Activated naive CD4-positive, alpha-beta T cell treated with Interleukin-2 at 50 U/mL for 16 hours (primary cell): ENCODE data around the gene AGBL4.
"Not testable (repeated sequence)": the region's sequence is repeated elsewhere in the genome, so short reads cannot be mapped to it uniquely, and the experiment has no call there.

Source experiments
- DNase-seq: peaks from one replicate; pipeline ENCODE4 v3.0.0-alpha.2; 2020

Gene AGBL4

DNA sequence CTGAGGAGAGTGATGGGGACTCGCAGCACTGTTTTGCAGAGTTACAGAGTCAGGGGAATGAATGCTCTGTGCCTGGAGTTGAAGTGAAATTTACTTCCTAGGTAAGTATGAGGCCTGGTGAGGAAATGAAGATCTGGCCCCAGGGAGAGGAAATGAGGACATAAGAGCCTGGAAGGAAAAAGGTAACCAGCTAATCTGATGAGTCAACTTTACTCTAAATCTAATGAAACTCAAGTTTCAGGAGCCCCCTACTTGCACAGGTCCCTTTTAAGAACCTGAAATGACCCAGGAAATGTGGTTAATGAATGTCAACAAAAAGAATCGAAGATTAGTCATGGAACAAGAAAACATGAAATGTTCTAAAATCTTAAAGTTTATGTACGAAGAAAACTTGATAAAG lies 599.0 kb downstream of the AGBL4 start:
- DNase-seq: no peak

DNA sequence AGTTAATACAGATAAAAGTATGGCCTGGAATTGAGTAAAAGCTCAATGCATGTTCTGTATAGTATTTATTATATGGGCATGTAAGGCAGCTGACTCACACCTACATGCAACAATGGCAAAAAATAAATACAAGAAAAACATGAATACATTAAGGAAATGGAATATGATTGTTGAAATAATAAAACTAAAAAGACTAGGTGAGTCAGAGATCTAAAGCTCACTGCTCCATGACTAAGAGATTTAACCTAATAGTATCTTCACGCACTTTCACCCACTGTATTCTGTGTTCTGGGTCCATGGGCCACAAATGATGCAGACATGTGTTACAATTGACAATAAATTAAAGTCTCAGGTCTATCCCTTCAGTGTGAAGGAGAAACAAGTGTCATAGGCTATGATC lies 607.0 kb downstream of the AGBL4 start:
- DNase-seq: no peak

DNA sequence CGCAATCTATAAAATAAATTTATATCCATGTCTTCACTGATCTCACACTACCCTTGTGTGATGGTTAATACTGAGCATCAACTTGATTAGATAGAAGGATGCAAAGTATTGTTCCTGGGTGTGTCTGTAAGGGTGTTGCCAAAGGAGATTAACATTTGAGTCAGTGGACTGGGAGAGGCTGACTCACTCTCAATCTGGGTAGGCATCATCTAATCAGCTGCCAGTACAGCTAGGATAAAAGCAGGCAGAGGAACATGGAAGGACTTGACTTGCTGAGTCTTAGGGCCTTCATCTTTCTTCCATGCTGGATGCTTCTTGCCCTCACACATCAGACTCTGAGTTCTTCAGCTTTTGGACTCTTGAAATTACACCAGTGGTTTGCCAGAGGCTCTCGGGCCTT lies 615.4 kb downstream of the AGBL4 start:
- no peak for DNase-seq

DNA sequence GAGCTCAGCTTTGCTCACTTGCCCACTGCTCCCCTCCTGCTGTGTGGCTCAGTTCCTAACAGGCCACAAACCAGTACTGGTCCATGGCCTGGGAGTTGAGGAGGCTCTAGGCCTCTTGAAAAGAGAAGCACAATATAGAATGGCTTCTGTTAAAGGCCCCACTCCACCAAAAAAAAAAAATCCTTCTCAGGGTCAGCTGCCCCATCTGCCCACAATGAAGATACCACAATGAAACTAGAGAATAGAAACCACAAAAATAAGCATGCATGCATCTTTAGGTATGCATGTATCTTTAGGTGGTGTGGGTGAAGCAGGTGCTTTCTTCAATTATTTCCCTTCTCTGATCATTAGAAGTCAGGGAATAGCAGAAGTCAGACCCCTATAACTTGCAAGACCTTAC lies 626.7 kb downstream of the AGBL4 start:
- DNase-seq: no peak

DNA sequence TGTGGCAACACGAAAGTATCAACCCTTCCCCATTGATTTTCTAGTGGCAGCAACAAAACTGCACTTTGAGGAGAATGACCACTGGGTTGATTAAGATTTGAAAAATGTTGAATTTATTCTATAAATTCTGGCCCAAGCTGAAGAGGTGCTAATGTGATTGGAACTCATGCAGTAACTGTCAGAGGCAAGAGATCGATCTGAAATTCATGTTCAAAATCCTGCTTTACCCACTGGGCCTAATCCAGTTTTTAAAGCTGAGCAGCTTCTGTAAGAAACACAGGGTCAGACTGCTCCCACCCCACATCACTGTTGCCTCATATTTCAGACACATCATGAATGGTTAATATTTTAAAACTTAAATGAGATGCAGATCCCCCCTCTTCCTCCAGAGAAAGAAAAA lies 629.6 kb downstream of the AGBL4 start:
- DNase-seq: no peak

DNA sequence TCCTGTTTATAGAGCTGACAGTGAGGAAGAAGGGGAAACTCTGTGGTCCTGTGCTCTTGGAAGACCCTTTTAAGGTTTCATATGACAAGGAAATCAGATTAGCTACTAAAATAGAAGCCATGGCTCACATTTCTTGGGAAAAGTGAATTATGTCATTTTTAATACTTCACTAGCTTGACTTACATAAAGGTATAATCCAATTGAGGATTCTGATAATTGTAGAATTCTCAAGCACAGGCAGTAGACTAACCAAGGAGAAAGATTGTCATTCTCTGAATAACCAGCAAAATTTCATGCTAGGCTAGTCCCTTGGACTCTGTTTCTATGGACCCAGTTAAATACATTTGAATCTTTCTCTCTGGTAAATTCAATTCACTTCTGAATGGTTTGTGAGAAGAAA lies 634.1 kb downstream of the AGBL4 start:
- no peak for DNase-seq

DNA sequence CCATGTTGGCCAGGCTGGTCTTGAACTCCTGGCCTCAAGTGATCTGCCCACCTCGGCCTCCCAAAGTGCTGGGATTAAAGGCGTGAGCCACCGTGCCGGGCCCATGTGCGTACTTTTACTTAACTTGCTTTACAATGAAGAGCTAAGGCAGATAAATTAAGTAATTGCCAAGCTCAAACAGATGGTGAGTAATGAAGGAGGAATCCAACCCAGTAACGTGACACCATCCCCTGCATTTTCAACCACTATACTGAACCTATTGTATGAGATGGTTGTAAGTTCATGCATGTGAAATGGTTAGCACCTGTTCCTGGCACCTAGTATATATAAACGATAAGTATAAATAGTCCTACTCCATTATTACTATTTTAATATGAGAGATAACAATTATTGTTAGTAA lies 659.1 kb downstream of the AGBL4 start:
- no peak for DNase-seq

DNA sequence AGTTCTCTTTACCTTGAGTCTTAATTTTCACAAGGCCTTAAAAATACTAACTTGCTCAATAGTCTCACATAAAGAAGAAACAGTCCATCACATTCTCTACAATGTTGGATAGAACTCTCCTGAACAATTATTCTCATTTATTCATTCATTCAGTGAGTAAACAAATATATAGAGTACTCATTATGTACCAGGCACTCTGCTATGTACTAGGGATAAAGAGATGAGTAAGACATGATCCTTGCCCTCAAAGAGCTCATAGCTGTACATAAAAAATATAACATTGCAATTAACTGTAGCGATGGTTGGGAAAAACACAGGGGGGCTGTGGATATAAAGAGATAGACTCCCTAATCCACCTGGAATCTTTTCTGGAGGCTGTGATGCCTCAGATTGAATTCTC lies 660.1 kb downstream of the AGBL4 start:
- DNase-seq: no peak

DNA sequence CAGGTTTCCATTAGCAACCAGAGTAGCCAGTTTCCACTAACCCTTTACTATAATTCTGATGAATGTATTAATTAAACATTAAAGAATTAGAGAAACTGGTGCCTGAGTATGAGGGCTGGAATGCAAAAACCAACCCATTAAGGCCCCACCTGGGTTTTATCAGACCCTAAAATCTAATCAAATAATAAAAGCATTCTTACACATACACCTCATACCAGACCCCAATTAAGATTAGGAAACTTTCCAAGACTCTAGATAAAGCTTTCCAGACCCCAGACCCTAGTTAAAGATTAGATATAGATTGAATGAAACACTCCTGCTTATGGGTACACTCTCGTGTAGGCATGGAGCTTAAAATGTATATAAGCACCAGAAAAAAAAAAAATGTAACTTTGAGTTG lies 665.7 kb downstream of the AGBL4 start:
- DNase-seq: no peak

DNA sequence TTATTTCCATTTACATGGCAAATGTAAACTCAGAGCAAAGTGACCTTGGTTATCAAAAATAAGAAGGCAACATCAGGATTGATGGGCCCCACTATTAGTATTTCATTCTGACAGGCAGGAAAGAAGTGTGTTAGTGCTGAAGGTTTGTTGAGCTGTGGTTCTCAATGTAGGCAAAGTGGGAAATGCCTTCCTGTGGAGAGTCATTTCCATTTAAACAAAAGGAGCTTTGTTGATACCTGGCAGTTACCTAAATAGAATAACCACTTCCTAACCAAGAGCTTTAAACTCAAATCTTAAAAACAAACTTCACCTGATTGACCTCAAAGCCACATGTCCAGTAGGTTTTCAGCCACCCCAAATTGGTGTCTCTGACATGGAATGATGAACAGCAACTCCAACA lies 667.2 kb downstream of the AGBL4 start:
- no peak for DNase-seq

DNA sequence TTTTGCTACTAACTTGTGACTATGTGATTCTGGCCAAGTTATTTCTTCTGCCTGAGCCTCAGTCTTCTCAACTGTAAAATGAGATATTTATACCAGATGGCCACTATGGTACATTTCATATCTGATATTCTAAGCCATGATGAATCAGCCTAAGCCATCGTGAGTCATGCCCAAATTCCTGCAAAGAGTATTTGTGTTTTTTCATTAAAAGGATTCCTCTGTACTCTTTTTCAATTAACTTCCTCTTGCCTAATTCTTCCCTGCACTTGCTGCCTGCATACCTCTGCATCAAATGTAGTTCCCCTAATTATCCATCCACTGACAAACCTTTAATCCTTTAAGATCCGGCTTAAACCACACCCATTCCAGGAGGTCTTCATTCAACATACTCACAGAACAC lies 672.0 kb downstream of the AGBL4 start:
- no peak for DNase-seq

DNA sequence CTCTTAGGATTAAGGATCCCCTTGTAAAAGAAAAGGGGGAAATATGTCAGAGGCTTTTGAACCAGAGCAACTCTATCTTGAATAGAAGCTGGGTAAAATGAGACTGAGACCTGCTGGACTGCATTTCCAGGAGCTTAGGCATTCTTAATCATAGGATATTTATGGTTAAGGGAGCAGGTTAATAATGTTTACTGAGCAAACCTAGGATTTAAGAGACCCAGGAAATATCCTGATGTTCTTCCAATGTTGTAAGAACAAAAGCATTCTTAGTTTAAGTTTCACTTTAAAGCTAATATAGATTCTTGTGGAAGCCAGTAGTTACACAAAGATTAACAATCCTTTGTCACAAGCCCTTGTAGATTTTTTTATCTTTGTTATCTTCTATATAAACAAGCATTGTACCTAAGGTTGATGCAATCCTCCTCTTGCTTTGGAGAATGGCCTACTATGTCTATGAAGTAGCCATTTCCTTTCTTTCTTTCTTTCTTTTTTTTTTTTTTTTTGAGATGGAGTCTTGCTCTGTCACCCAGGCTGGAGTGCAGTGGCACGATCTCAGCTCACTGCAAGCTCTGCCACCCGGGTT lies 676.9 kb downstream of the AGBL4 start:
- no peak for DNase-seq

DNA sequence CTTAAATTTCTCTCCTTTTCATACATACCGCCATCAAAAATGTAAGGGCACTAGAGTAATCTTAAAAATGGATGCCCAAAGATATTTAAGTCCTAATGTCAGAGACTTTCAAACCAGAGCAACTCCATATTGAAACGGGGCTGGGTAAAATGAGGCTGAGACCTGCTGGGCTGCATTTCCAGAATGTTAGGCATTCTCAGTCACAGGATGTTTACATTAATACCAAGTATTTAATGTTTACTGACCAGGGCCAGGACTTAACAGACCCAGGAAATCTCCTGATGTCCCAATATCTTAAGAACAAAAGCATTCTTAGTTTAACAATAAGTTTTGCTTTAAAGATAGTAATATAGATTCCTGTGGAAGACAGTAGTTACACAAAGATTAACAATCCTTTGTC lies 683.2 kb downstream of the AGBL4 start:
- no peak for DNase-seq

DNA sequence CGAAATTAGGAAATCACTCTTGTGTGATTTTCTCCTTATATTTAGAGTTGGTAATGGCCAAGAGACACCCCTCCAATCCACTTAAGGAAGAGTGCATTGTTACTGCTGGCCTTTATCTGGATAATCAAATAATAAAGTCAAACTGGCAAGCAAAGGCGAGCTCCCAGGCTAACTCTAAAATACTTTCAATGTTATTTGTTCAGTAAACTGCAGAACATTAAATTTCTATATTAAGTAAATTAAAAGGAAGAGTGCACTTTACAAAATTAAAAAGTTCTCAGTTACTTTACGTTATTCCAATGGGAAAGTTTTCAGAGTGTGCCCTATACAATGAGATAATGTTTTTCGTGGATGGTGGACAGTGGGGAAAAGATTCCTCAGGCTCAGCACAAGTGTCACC lies 684.7 kb downstream of the AGBL4 start:
- no peak for DNase-seq

DNA sequence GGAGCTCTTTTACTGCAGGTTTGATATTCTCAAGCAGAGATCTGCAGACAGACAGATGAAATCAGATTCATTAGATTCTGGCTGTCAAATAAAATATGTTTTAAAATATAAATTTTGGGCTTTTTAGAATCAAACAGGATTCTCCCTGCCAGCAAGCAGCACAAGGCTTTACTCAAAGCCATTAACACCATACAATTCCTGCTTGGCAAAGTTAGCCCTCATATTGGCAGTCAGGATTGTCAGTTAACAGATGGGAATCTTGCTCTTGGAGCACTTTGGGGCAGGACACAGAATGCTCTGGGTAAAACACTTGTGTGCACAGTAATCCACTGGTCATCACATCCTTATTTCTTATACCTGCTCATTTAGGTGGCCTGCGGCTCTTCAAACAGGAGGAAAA lies 686.5 kb downstream of the AGBL4 start:
- DNase-seq: no peak

DNA sequence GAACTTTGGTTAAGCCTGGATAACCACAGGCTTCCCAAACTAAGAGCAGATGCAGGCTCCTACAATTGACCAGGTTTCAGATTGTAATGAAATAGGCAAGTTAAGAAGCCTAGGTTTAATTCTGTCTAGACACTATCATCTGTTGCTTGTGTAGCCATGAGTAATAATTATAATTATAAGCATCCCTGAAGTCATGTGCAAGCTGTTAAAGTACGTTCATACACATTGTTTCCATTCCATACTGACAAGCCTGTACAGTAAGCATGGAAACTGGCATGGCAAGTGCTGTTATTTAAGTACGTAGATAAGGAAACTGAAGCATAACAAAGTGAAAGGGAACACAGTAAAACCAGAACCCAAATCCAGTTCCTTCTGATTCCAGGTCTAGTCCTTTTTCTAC lies 689.8 kb downstream of the AGBL4 start:
- no peak for DNase-seq

DNA sequence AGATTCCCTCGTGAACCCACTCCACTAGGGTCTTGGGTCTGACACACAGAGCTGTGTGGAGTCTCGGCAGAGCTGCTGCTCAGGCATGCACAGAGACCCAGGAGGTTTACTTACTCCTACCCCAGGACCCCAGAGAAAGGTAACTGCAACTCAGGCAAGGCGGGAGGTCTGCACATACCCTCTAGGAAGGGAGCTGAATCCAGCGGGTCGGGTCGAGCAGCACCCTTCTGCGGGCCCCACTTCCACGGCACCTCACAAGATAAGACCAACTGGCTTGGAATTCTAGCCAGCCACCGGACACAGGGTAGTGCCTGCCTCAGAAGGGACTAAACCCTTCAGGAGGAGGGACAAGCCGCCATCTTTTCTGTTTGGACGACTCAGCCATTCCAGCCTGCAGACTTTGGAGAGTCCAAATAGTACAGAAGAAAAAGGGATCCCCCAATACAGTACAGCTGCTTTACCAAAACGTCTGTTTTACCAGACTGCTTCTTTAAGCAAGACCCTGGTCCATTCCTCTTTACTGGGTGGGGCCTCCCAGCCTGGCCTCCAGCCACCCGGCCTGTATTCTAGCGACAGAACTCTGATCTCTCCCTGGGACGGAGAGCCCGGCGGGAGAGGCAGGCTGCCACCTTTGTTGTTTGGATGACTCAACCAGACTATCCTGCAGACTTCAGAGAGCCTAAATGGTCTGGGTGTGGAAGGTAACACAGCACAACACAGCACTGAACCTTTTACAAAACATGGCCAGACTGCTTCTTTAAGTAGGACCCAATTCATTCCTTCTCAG lies 692.5 kb downstream of the AGBL4 start:
- no peak for DNase-seq

DNA sequence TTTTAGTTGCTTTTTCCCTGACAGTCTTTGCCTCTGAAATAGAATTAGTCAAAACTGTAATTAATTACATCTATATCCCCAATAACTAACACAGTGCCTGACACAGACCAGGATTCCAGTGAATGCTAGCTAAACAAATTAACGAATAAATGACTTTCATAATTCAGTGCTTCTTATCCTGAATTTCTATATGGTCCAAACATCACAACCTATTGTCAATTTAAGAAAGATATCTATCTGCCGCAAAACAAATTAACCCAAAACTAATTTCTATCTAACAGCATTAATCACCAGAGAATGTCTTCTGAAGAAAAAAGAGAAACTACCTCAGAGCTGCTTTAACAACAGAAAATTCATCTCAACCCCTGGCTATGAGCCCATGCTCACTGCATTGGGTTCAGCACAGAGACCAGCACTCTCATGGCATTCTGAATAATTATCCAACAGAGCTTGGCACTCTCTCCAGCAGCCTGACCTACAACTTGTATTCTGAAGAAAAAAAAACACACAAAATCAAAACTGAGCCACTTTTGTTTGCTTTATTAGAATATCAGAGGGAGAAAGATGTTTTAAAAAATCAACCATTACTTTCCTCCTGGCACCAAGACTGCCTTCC lies 699.7 kb downstream of the AGBL4 start:
- DNase-seq: no peak

DNA sequence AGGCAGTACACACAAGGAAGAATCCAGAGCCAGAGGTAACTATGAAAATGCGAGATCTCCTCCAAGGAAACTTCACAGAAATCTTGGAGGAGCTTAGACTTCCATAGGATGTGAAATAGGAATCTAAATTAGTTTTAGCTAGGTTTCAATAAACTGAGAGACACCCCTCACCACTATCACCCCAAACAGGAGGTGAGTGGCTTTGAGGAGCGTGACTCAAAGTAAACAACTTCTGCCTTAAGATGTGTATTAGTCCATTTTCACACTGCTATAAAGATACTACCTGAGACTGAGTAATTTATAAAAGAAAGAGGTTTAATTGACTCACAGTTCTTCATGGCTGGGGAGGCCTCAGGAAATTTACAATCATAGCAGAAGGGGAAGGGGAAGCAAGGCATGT lies 703.3 kb downstream of the AGBL4 start:
- DNase-seq: not testable (repeated sequence)

DNA sequence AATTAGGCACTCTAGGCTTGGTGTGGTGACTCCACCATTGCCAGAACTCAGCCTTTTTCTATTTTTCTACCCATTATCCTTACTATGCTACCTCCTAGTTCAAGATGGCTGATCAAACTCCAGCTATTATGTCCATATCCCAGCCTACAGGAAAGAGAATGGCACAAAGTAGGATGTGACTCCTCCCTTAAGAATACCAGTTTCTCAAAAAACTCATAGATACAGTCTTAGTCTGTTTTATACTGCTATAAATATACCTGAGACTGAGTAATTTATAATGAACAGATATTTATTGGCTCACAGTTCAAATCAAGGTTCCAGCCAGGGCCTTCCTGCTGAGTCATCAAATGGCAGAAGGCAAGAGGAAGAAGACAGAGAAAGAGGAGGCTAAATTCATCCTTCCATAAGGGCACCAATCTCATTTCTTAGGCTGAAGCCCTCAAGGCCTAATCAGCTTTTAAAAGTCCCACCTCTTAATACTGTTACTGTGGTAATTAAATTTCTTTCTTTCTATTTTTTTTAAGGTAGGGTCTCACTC lies 704.3 kb downstream of the AGBL4 start:
- no peak for DNase-seq

DNA sequence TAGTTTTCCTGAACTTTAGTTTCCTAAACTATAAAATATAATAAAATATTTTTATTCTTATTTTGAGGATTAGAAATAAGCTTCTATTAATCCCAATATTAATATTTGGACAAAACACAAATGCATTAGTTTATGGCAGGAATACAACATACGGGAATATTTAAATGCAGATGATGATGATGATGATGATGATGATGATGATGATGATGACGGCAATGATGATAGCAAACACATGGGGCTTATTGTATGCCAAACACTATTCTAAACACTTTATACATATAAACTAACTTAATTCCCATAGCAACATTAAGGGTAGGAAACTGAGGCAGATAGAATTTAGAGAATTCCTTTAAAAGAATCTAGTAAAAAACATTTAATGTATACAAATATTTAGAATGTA lies 705.5 kb downstream of the AGBL4 start:
- no peak for DNase-seq

DNA sequence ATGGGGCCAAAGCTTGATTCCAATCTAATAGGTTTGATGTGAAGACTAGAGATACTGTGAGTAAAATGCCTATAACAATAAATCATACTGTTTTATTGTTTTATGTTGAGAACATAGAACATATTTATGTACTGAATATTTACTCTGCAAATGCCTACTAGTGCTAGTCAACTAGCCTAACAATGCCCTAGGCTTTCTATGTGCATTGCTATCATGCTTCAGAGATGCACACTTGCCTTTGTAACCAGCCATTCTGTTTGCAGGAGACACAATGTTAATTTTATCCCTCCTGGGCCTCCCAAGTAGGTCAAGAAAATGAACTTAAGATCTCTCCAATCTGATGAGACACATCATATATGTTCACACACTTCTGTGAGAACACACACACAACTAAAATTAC lies 716.3 kb downstream of the AGBL4 start:
- DNase-seq: no peak

DNA sequence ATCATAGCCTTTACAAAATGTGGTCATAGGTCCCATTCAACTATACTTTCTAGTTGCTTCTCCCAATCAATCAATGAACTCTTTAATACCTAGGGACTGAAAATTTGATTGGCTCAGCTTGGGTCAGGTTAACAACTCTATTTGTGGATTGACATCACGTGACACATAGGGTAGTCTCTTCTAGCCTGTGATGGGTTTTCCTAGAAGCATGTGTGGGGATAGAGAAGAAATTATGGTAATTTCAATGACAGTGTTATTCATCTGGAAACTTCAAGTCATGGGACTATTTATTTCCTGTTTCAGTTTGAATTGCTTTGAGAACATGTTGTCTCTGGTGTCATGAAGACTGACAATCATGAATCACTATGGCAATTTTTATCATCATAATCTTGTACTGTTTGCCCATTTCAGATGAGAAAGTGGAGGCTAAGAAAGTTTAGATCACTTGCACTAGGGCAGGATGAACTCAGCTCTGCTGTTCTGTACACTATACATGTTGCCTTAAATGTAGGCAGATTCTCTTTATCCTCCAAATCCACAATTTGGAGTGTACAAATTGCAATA lies 717.2 kb downstream of the AGBL4 start:
- DNase-seq: no peak

DNA sequence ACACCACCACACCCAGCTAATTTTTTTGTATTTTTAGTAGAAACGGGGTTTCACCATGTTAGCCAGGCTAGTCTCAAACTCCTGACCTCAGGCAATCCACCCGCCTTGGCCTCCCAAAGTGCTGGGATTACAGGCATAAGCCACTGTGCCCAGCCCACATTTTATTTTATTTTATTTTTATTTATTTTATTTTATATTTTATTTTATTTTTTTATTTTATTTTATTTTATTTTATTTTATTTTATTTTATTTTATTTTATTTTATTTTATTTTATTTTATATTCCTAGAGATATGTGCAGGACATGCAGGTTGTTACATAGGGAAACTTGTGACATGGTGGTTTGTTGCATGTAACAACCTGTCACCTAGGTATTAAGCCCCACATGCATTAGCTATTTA lies 721.4 kb downstream of the AGBL4 start:
- DNase-seq: not testable (repeated sequence)
